GM23338 (cell line): ENCODE data around the gene NT5C1A. TPM values are rescaled to one million over a fixed set of nuclear protein-coding genes. Genes with fewer than 3 reads are reported as not detected.

ENCODE experiments used
- ATAC-seq: fragments of 200-7000 bp; cut with Tn5 transposase; 3 replicates; pipeline ENCODE4 v1.9.1; 2020
- DNase-seq: peaks from one replicate; pipeline ENCODE4 v3.0.0-alpha.2; 2015; ENCODE audit warnings: low spot score
- H2AFZ ChIP-seq: fragments of 200-600 bp; sonication (generic); 2 replicates; pipeline ENCODE4 v1.8.0; 2016; ENCODE audit warnings: antibody characterized with exemption, mild to moderate bottlenecking, moderate library complexity
- H3F3A ChIP-seq: fragments of 200-600 bp; sonication (generic); replicated peaks from 2 replicates; pipeline ENCODE4 v1.8.0; 2017; ENCODE audit warnings: antibody characterized with exemption, mixed run types, low read depth
- H3K27ac ChIP-seq: fragments of 200-600 bp; sonication (generic); 2 replicates; pipeline ENCODE4 v1.6.1; 2016; ENCODE audit warnings: low read depth
- H3K27me3 ChIP-seq: fragments of 200-600 bp; sonication (generic); 2 replicates; pipeline ENCODE4 v1.8.0; 2016; ENCODE audit warnings: mild to moderate bottlenecking, mixed run types, moderate library complexity; ENCODE audit not compliant: insufficient read depth
- H3K36me3 ChIP-seq: fragments of 200-600 bp; sonication (generic); 2 replicates; pipeline ENCODE4 v1.8.0; 2016; ENCODE audit warnings: mild to moderate bottlenecking; ENCODE audit not compliant: insufficient read depth
- H3K4me1 ChIP-seq: fragments of 200-600 bp; sonication (generic); 2 replicates; pipeline ENCODE4 v1.8.0; 2016; ENCODE audit warnings: mild to moderate bottlenecking, moderate library complexity; ENCODE audit not compliant: insufficient read depth
- H3K4me2 ChIP-seq: fragments of 200-600 bp; sonication (generic); 2 replicates; pipeline ENCODE4 v1.7.1; 2017; ENCODE audit warnings: mixed run types
- H3K4me3 ChIP-seq: fragments of 200-600 bp; sonication (generic); 2 replicates; pipeline ENCODE4 v1.6.1; 2016; ENCODE audit warnings: mixed run types
- H3K79me2 ChIP-seq: fragments of 200-600 bp; sonication (generic); replicated peaks from 2 replicates; pipeline ENCODE4 v1.8.0; 2017; ENCODE audit warnings: mild to moderate bottlenecking; ENCODE audit not compliant: insufficient read depth
- H3K9me2 ChIP-seq: fragments of 200-600 bp; sonication (generic); 2 replicates; pipeline ENCODE4 v1.8.0; 2017; ENCODE audit not compliant: insufficient read depth
- H4K20me1 ChIP-seq: fragments of 200-600 bp; sonication (generic); replicated peaks from 2 replicates; pipeline ENCODE4 v1.8.0; 2017; ENCODE audit warnings: mild to moderate bottlenecking; ENCODE audit not compliant: insufficient read depth
- H3K27ac Mint-ChIP-seq: 2 replicates; pipeline ENCODE4 v1.8.0; 2020; ENCODE audit warnings: inconsistent platforms, mild to moderate bottlenecking, moderate library complexity, mixed read lengths
- H3K27me3 Mint-ChIP-seq: 3 replicates; pipeline ENCODE4 v1.8.0; 2022; ENCODE audit warnings: low read depth, mild to moderate bottlenecking, moderate library complexity, mixed read lengths, inconsistent platforms; ENCODE audit not compliant: insufficient read depth, poor library complexity
- H3K36me3 Mint-ChIP-seq: 3 replicates; pipeline ENCODE4 v1.8.0; 2021; ENCODE audit warnings: low read depth, mild to moderate bottlenecking, inconsistent platforms, moderate library complexity, mixed read lengths
- H3K4me1 Mint-ChIP-seq: 3 replicates; pipeline ENCODE4 v1.8.0; 2020; ENCODE audit warnings: mild to moderate bottlenecking, inconsistent platforms, mixed read lengths
- H3K4me3 Mint-ChIP-seq: 3 replicates; pipeline ENCODE4 v1.8.0; 2021; ENCODE audit warnings: moderate library complexity, mild to moderate bottlenecking, inconsistent platforms, mixed read lengths
- H3K9me3 Mint-ChIP-seq: 3 replicates; pipeline ENCODE4 v1.8.0; 2020; ENCODE audit warnings: moderate library complexity, mild to moderate bottlenecking, inconsistent platforms, mixed read lengths
- CREB1 ChIP-seq: fragments of 250-450 bp; sonication (Bioruptor Pico); IDR thresholded peaks from 2 replicates; pipeline ENCODE4 v1.5.0; 2020; ENCODE audit warnings: low read depth, mild to moderate bottlenecking, moderate library complexity
- CTCF ChIP-seq, 2 experiments: fragments of 200-600 bp in 1 of 2; sonication (generic) in 1 of 2; conservative IDR thresholded peaks; 2 replicates each; pipeline versions ENCODE4 v1.5.1 to v1.6.1; 2016 to 2017; ENCODE audit warnings: antibody characterized with exemption in 2 of 2, low read depth in 2 of 2, mild to moderate bottlenecking in 2 of 2, moderate library complexity in 1 of 2
- ETS1 ChIP-seq: IDR thresholded peaks from 2 replicates; pipeline ENCODE4 v1.6.1; 2016; ENCODE audit warnings: antibody characterized with exemption
- EZH2 ChIP-seq: fragments of 200-600 bp; sonication (generic); IDR thresholded peaks from one replicate; pipeline ENCODE4 v1.8.0; 2017; ENCODE audit warnings: antibody characterized with exemption, mild to moderate bottlenecking, low read depth; ENCODE audit not compliant: unreplicated experiment
- EZH2phosphoT487 ChIP-seq: fragments of 200-600 bp; sonication (generic); IDR thresholded peaks from one replicate; pipeline ENCODE4 v1.8.1; 2018; ENCODE audit warnings: antibody characterized with exemption; ENCODE audit not compliant: unreplicated experiment
- JUNB ChIP-seq: IDR thresholded peaks from one replicate; pipeline ENCODE4 v1.6.1; 2016; ENCODE audit warnings: antibody characterized with exemption; ENCODE audit not compliant: unreplicated experiment
- NANOG ChIP-seq: IDR thresholded peaks from 2 replicates; pipeline ENCODE4 v1.6.1; 2016; ENCODE audit warnings: antibody characterized with exemption, borderline replicate concordance
- POLR2AphosphoS5 ChIP-seq: IDR thresholded peaks from 2 replicates; pipeline ENCODE4 v1.6.1; 2016; ENCODE audit warnings: antibody characterized with exemption, low read depth
- STAT1 ChIP-seq: IDR thresholded peaks from one replicate; pipeline ENCODE4 v1.6.1; 2016; ENCODE audit warnings: antibody characterized with exemption; ENCODE audit not compliant: unreplicated experiment
- ZNF114 ChIP-seq: fragments of 250-450 bp; sonication (Bioruptor Pico); IDR thresholded peaks from 2 replicates; pipeline ENCODE4 v1.5.0; 2020; ENCODE audit warnings: mild to moderate bottlenecking, moderate library complexity
- ZNF331 ChIP-seq: fragments of 250-450 bp; sonication (Bioruptor Pico); IDR thresholded peaks from 2 replicates; pipeline ENCODE4 v1.5.0; 2020; ENCODE audit warnings: low read depth, mild to moderate bottlenecking, moderate library complexity
- polyA plus RNA-seq: library from polyadenylated mRNA; unstranded; fragments of >200 nt; fragmentation: Nextera tagmentation; extraction: Ambion mirVana; gene quantifications from 2 replicates; pipeline ENCODE4 v1.2.1, GENCODE V29; 2016
- total RNA-seq: library from RNA; depleted of rRNA; stranded (reverse); fragments of >200 nt; shearing (Covaris generic); gene quantifications from 2 replicates; pipeline ENCODE4 v1.2.3, GENCODE V29; 2014
- TF ChIP-seq, protein P1 (sequence below): IDR thresholded peaks from one replicate; pipeline ENCODE4 v1.6.1; 2018; ENCODE audit warnings: antibody characterized with exemption; ENCODE audit not compliant: unreplicated experiment
- TF ChIP-seq, protein P2 (sequence below): fragments of 250-450 bp; sonication (Bioruptor Pico); IDR thresholded peaks from 2 replicates; pipeline ENCODE4 v1.5.0; 2020; ENCODE audit warnings: mild to moderate bottlenecking, moderate library complexity

Gene NT5C1A
- total and polyA plus RNA-seq, 2 experiments from 2014 or later = not detected

- no peak overlapping the region for H3K27ac ChIP-seq
- H3K79me2 ChIP-seq = no peaks in the 10 kb centered on the region
- no peaks in the 10 kb centered on the region for H3K9me2 ChIP-seq
- H3K27me3 ChIP-seq = peaks cover 48% of the 10 kb centered on the region
- H3K9me3 Mint-ChIP-seq = no peaks in the 10 kb centered on the region
- no peak for ATAC-seq
- no peak overlapping the region for H3K4me2 ChIP-seq
- peaks cover 10% of the 10 kb centered on the region for H3K4me1 ChIP-seq
- peaks cover 17% of the 10 kb centered on the region for H3K4me1 Mint-ChIP-seq
- no peaks in the 10 kb centered on the region for H3K36me3 Mint-ChIP-seq
- peaks cover 34% of the 10 kb centered on the region for H3K27me3 Mint-ChIP-seq
- TF ChIP-seq CREB1 (CRISPR knock-in tag) = no peak
- TF ChIP-seq CTCF (conservative IDR thresholded peaks at IDR 0.05; ENCODE audit: low read depth in 2 of 2) = no peak
- TF ChIP-seq POLR2AphosphoS5 = no peak
- no peak for TF ChIP-seq NANOG
- no peak for TF ChIP-seq ETS1
- TF ChIP-seq EZH2 = no peak
- no peak for TF ChIP-seq EZH2phosphoT487
- TF ChIP-seq, protein P1, sequence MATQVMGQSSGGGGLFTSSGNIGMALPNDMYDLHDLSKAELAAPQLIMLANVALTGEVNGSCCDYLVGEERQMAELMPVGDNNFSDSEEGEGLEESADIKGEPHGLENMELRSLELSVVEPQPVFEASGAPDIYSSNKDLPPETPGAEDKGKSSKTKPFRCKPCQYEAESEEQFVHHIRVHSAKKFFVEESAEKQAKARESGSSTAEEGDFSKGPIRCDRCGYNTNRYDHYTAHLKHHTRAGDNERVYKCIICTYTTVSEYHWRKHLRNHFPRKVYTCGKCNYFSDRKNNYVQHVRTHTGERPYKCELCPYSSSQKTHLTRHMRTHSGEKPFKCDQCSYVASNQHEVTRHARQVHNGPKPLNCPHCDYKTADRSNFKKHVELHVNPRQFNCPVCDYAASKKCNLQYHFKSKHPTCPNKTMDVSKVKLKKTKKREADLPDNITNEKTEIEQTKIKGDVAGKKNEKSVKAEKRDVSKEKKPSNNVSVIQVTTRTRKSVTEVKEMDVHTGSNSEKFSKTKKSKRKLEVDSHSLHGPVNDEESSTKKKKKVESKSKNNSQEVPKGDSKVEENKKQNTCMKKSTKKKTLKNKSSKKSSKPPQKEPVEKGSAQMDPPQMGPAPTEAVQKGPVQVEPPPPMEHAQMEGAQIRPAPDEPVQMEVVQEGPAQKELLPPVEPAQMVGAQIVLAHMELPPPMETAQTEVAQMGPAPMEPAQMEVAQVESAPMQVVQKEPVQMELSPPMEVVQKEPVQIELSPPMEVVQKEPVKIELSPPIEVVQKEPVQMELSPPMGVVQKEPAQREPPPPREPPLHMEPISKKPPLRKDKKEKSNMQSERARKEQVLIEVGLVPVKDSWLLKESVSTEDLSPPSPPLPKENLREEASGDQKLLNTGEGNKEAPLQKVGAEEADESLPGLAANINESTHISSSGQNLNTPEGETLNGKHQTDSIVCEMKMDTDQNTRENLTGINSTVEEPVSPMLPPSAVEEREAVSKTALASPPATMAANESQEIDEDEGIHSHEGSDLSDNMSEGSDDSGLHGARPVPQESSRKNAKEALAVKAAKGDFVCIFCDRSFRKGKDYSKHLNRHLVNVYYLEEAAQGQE = no peak
- no peak for TF ChIP-seq STAT1
- TF ChIP-seq JUNB = no peak
- TF ChIP-seq, protein P2, sequence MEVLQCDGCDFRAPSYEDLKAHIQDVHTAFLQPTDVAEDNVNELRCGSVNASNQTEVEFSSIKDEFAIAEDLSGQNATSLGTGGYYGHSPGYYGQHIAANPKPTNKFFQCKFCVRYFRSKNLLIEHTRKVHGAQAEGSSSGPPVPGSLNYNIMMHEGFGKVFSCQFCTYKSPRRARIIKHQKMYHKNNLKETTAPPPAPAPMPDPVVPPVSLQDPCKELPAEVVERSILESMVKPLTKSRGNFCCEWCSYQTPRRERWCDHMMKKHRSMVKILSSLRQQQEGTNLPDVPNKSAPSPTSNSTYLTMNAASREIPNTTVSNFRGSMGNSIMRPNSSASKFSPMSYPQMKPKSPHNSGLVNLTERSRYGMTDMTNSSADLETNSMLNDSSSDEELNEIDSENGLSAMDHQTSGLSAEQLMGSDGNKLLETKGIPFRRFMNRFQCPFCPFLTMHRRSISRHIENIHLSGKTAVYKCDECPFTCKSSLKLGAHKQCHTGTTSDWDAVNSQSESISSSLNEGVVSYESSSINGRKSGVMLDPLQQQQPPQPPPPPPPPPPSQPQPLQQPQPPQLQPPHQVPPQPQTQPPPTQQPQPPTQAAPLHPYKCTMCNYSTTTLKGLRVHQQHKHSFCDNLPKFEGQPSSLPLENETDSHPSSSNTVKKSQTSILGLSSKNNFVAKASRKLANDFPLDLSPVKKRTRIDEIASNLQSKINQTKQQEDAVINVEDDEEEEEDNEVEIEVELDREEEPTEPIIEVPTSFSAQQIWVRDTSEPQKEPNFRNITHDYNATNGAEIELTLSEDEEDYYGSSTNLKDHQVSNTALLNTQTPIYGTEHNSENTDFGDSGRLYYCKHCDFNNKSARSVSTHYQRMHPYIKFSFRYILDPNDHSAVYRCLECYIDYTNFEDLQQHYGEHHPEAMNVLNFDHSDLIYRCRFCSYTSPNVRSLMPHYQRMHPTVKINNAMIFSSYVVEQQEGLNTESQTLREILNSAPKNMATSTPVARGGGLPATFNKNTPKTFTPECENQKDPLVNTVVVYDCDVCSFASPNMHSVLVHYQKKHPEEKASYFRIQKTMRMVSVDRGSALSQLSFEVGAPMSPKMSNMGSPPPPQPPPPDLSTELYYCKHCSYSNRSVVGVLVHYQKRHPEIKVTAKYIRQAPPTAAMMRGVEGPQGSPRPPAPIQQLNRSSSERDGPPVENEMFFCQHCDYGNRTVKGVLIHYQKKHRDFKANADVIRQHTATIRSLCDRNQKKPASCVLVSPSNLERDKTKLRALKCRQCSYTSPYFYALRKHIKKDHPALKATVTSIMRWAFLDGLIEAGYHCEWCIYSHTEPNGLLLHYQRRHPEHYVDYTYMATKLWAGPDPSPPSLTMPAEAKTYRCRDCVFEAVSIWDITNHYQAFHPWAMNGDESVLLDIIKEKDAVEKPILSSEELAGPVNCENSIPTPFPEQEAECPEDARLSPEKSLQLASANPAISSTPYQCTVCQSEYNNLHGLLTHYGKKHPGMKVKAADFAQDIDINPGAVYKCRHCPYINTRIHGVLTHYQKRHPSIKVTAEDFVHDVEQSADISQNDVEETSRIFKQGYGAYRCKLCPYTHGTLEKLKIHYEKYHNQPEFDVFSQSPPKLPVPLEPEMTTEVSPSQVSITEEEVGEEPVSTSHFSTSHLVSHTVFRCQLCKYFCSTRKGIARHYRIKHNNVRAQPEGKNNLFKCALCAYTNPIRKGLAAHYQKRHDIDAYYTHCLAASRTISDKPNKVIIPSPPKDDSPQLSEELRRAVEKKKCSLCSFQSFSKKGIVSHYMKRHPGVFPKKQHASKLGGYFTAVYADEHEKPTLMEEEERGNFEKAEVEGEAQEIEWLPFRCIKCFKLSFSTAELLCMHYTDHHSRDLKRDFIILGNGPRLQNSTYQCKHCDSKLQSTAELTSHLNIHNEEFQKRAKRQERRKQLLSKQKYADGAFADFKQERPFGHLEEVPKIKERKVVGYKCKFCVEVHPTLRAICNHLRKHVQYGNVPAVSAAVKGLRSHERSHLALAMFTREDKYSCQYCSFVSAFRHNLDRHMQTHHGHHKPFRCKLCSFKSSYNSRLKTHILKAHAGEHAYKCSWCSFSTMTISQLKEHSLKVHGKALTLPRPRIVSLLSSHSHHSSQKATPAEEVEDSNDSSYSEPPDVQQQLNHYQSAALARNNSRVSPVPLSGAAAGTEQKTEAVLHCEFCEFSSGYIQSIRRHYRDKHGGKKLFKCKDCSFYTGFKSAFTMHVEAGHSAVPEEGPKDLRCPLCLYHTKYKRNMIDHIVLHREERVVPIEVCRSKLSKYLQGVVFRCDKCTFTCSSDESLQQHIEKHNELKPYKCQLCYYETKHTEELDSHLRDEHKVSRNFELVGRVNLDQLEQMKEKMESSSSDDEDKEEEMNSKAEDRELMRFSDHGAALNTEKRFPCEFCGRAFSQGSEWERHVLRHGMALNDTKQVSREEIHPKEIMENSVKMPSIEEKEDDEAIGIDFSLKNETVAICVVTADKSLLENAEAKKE (CRISPR knock-in tag) = no peak
- TF ChIP-seq ZNF331 (CRISPR knock-in tag) = no peak
- TF ChIP-seq ZNF114 (CRISPR knock-in tag) = no peak
- H4K20me1 ChIP-seq = no peaks in the 10 kb centered on the region; the same call in 1 of the 2 replicates
- DNase-seq = no peak
- H3K27ac Mint-ChIP-seq = no peak overlapping the region
- H3F3A ChIP-seq = 0 out of 2 replicates have a peak, but pooled peaks cover 5% of the 10 kb centered on the region
- no peak overlapping the region for H2AFZ ChIP-seq
- H3K4me3 Mint-ChIP-seq = no peak overlapping the region
- no peak overlapping the region for H3K4me3 ChIP-seq
- H3K36me3 ChIP-seq = no peaks in the 10 kb centered on the region
Observed at GRCh38 chr1:39643705-39644104, 28.2 kb downstream of the NT5C1A start.
